NCI-H2029 treated with DMSO at 0.1 percent for 48 hours (cell line): ENCODE results near the gene SESTD1.

Experiments used
- DNase-seq: peaks from one replicate; lab custom pipeline; 2025; lab: John Stamatoyannopoulos, UW

SESTD1 gene

DNA sequence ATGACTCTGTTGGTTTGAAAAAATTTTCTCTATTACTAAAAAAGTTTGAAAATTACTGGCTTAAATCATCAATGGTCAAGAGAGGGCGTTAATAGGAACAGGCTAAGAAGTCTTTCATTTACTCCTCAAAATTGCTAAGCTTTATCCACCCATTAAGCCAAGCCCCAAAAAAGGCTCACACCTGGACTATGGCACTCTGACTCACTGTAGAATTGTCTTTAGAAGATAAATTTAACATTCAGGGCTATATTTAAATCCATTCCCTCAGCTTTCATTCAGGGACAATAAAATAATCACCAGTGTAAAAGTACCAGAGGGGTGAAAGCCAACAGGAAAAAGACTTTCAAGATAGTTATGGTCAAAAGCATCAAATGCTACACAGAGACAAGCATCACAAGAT lies 80.0 kb downstream of the SESTD1 start:
- DNase-seq: no peak

DNA sequence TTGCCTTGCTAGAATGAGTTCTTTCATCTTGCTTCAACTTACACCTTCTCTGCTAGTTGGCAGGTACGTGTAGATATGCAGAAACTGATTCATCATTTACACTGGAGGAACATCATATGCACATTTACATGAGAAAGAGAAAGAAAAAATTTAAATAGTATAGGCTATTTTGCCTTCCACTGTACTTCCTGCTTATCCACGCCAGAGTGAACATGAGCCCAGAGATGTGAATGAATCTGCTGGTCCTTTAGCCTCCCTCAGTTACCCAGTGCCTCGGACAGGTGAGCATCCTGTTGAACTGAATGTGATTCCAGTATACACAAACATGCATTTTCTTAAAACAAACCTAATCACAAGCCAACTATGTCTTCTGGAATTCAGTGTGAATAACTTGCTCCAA lies 83.6 kb downstream of the SESTD1 start:
- no peak for DNase-seq

DNA sequence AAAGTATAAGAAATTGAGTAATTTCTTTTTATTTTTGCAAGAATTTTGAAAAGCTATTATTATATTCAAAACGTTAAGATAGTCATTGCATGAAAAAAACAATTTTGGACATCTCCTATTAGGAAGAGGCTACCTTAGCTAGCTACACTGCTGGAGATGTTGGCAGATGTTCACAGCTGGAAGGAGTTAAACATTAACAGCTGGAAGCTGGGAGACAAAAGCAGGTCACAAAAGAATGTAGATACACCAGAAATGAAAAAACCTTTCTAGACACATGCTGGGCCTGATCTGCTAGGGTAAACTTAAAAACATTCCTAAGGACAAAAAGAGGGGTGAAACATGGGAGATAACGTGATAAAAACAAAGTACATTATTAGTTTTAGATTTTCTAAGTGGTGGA lies 84.4 kb downstream of the SESTD1 start:
- DNase-seq: no peak

DNA sequence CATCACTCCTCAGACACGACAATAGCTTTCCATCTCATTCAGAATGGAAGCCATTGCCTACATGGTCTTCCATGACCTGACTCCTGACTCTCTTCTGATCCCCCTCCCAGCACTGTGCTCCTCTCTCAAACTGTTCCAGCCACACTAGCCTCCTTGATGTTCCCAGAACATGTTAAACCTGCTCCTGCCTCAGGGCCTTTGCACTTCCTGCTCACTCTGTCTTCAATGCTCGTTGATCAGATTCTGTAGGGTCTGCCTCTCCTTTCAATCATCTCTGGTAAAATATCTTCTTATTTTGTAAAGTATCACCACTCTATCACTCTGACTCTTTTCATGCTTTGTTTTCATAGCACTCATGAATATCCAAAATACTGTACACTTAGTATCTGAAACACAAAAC lies 84.9 kb downstream of the SESTD1 start:
- no peak for DNase-seq

DNA sequence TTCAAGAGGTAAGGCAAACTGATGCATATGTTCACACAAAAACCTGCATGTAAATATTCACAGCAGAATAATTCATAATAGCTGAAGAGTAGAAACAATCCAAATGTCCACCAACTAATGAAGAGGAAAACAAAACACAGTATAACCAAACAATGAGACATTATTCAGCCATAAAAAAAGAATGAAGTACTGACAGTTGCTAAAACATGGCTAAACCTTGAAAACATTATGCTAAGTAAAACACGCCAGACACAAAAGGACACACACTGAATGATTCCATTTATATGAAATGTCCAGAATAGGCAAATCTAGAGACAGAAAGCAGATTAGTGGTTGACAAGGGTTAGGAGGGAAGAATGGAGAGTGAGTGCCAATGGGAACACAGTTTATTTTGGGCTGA lies 86.9 kb downstream of the SESTD1 start:
- no peak for DNase-seq

DNA sequence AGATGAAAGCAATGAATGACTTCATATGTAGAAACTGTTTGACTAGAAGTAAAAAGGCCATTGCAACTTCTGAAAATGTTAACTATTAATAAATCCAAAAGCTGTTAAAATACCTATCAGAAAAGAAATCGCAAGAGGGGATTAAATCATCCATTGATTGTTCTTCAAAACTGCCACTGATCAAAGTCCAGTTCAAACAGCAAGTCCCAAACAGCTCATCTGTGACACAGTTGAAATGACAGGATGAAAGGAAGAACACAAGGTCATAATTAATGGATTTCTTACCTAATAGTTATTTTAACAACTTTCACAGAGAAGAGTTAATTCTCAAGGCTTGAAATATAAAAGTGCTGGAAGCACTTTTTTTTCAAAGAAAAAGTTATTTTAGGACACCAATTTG lies 90.4 kb downstream of the SESTD1 start:
- DNase-seq: no peak

DNA sequence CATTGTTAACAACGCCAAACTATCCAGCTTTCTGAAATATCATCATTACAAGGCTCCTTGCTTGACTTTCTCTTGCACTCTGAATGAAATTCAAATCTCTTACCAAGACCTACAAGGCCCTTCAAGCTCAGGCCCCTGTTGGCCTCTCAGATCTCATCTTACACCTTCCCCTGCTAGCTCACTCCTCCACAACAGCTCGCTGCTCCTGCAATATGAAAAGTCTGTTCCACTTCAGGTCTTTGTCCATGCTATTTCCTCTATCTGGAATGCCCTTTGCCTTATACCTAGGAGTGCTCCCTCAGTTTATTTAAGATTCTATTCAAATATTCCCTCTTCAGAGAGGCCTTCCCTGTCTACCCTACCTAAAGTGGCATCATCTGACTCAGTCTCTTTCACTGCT lies 91.7 kb downstream of the SESTD1 start:
- DNase-seq: no peak

DNA sequence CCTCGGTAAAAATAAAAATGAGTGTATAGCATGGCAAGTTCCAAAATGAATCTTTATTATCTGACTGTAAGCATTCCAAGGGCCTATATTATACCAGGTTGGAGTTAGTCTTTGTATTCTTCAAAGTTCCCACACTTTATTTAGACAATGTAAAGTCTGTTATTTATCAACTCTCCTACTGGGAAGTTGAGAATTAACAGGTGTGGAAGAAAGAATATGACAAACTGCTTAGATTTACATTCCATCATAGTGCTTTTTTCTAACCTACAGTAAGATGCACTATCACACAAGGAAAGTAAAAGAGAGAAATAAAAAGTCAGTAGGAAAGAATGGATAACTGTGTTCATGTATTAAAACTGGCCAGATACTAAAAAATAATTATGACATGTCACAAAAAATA lies 93.3 kb downstream of the SESTD1 start:
- no peak for DNase-seq

DNA sequence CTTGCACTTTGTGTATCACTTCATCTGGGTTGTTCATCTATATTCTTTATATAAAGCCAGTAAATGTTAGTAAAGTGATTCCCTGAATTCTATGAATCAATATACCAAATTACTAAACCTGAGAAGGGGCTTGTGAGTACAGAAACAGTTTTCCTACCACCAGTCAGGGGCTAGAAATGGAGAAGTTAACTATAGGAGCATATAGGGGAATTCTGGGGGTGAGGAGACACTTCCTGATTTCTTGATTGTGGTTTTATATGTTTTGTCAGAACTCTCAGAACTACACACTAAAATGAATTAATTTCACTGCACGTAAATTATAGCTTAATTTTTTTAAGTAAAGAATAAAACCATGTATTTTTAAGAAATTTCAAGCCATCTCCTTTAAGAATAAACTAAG lies 93.7 kb downstream of the SESTD1 start:
- DNase-seq: no peak

DNA sequence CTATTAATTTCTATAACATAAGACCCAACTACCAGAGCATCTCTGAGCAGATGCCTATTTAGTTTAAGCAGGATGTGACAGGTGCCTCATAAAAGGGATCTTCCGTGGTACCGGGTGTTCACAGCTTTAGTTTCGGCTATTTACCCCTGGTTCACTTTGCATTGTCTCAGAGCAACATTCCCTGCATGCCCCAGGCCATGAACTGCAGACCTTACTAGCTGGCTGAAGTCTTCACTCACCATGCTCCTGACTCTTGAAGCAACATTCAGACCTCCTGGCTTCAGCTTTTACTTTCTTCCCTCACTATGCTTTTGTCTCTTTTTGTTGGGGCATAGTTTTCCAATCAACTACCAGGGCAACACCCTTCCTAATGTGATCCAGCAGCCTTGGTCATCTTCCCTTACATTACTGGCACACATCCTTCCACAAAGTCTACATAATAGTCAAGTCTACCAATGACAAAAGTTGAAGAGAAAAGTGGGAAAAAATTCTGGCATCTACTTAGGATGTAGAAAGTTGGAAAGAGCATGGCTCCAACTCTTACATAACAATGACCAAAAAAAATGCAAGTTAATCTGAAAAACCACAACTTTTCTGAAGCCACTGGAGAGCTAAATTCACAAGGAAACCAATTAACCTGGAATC lies 99.2 kb downstream of the SESTD1 start:
- no peak for DNase-seq

DNA sequence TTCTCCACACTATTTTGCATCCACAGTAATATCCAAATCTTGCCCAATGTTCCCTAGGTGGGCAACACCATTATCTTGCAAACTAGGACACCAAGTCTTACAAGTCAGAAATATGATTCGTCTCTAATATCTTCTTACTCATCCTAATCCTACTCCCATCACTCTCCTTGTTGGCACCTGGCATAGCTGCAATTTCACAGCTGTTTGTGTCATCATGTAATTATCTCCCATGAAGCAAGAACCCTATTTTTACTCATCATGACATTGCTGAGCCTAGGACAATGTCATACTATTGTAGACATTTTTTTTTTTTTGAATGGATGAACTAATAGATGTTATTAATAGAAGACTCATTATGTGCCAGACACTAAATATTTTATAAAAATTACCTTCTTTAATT lies 123.4 kb downstream of the SESTD1 start:
- no peak for DNase-seq

DNA sequence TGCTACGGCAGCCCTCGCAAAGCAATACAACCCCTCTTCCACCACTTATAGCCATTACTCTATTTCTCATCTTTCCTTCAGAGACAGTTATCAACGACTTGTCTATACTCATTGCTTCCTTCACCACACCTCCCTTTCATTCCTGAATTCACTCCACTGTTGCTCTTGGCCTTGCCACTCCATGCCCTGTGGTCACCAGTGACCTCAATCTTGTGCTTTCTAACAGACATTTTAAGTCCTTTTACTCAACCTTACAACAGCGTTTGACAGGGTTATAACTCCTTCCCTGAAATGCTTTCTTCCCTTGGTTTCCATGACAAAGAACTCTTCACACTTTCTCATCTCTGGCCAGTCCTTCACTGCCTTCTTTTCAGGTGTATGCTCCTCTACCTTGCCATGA lies 124.1 kb downstream of the SESTD1 start:
- no peak for DNase-seq

DNA sequence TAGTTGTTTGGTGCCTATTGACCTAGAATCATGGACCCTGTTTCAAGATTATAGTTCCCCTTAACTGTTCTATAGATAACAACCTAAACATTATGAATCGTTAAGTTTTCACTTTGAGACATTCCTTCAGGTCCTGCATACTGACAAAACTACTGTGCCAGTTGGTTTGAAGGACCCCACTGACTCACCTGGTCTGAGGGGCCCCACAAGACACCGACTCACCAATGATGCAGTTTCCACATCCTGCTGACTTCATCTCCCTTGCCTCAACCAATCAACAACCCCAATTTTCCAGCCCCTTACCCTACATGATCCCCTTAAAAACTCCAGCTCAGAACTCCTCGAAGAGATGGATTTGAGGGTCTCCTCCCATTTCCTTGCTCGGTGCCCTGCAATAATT lies 125.1 kb downstream of the SESTD1 start:
- no peak for DNase-seq

DNA sequence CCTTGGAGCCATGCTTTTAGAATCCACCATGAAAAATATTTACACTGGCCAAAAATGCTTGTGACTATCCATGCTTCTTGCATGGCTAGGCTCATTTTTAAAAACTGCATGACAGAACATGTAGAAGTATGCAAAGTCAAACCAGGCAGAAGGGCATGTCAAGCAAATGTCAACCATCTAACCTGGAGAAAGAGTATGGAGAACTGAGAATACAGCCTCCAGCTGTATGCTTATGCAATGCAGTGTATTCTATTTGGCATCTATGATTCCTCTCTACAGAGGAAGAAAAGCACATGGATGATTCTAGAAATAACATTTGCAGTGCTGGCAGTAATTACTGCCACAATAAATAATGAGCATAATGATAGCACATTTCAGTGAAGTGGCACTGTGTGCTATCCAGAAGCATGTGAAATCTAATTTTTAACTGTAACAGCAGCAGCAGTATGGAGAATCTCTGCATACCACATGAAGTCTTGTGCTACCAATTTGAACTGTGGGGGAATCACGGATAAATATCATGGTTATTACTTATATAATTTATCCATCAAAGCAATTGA lies 127.4 kb downstream of the SESTD1 start:
- no peak for DNase-seq

DNA sequence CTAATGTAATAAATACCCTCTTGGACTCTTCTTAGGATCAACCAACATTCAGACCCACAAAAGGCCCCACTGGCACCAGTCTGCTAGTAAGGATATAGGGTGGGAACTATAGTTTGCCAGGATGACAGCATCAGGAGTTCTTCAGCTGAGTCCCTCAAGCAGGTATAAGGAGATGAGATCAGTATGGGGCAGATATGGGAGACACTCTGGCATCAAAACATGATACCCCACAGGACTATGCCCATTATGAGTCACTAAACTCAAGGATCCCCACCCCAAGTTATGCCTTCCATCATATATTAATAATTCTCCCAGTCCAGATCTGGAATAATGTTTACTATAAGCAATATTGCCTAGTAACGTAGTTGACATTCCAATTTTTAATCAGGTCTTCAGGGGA lies 131.6 kb downstream of the SESTD1 start:
- no peak for DNase-seq

DNA sequence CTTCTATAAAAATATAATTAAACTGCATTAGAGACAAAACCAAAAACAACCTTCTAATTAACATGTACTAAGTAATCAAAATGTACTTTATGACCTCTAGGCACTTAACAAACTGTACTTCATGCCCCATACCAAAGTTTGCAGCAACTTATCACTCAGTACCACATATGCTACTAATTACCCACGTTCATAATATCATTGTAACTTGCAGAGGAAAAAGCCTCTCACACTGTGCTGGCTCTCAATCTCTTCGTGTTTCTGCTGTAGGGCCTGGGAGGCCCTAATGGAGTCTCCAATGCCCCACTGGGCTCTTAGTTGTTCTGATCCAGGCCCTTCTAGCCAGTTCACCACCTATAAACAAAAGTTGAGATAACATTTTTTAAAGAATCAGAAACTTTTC lies 132.6 kb downstream of the SESTD1 start:
- DNase-seq: no peak

DNA sequence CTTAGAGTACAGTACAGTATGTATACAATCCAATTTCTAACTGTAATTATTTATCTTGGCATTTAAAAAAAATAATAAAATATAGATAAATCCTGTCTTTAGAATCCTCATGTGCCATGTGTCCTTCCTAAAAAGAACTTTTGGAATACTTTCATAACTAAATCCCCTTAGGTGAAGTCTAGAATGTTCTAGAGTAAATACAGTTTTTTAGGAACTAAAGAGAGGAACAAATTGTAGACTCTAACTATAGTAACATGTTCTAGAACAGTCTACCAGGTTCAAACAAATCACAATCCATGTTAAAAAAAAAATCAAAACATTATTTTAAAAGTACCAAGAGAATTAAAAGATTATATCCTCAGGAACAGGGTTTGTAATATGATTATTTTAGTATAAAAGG lies 134.1 kb downstream of the SESTD1 start:
- DNase-seq: no peak

DNA sequence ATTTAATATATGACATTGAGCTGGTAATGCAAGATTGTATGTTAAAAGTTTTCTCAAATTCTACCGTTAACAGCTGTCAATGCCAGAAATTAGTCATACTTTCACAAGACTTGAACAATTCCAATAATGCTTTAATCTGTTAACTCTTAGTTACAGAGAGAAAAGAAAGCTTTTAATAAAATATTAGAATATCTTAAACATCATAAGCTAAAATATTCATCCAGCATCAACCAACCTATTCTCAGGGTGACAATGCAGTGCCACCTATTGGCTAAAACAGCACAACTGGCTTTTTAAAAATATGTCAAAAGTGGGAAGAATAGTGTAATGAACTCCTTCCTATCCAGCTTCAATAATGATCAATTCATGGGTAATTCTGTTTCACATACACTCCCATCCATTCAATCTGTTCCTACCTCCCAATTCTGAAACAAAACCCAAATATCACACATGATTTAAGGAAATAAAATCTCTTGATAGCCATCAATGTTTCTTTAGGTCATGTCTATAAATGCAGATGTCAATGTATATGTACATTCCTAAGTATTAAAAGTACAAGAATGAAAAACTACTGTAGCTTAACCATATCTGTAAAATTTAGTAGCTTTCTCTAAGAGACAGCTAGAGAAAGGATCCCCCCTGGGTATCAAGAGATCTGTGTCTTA lies 134.9 kb downstream of the SESTD1 start:
- DNase-seq: no peak

DNA sequence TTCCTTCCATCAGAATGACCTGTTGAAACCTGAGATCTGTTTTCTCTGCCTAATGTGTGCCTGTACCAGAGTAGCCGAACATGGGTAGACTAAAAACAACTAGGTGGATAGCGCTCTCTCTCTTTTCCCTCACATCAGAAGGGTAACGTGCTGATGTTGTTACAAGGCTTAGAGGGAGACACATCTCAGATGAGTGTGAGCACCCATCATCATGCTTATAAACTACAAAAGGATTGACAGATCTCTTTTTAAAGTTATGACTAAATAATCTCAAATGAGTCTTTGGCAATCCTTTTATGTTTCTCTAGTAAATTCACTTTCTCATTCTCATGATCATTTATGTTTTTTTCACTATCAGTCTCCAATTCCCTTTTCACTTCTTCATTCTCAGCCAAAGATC lies 139.2 kb downstream of the SESTD1 start:
- DNase-seq: no peak

DNA sequence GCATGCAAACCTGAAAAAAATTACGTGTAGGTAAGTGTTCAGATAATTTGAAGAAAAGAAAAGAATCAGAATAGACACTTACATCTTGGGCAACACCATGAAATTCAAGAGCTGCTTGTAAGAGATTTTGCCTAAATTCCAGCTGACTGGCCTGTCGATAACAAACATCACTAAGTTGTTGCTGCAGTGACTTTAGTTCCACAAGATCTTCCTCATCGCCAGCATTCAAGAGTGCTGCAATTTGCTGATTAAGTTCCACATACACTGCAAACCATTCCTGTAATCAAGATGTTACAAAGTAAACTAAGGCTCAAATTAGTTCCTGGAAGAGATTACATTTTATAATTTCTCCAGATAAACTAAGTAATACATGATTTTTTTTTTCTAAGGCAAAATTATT lies 140.3 kb downstream of the SESTD1 start:
- no peak for DNase-seq

DNA sequence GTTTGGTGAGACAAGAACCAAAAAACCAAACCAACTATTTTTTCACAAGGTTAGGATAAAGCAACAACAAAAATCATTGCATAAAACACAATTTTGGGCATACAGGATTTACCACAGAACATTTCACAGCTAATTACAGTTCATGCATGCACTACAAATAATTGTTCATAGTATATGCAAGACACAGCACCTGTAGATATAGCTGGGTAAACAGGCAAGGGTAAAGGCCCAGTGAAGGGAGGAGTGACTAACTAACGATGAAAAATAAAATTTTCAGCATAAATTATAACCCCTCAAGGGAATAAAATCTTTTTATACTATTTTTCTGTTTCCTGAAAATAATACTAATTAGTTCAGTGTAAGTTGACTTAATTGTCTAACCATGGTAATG lies 141.4 kb downstream of the SESTD1 start:
- no peak for DNase-seq

DNA sequence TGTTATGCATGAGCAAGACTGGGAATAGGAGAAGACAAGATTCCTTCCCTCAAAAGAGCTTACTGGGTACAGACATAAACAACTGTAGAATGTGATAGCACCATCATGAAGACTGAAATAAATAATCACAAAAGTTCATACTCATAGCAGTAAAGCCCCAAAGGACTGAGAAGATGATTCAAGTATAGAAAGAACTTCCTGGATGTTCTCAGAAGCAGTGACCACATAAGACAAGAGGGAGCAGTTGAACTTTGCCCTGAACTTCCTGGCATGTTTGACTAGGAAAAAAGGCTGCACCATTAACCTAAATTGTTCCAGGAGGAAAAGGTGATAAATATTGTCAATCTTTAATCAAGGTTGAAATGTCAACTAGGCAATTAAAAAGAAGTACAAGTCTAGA lies 156.9 kb downstream of the SESTD1 start:
- no peak for DNase-seq

DNA sequence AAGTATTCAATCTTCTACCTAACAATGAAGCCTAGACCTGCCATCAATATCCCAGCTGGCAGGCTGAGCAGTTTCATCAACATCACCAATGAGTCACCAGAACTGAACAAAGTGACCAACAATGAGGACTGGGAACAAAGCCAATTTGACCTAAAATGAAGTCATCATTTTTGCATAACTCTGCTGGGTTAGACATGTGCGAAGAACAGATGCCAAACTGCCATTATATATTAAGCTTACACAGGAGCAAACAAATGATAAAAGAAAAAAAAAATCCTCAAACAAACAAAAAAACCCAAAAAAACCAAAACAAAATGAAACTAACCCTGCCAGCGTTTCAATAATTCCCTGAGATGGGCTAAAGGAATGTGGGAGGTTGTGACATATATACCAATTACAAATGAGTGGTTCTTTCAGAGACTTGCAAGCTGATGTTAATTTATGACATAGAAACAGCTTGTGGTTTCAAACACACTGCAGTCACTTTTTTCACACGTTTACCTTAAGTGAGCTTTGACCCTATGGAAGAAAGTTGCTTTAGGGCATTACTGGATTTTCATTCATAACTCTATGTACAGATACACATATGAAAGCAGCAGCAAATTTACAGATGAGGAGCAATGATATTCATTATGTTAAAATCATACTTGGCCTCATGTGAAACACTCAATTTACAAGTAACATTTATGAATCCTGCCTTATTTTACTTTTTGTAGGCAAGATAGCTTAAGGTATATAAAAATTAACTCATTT lies 157.8 kb downstream of the SESTD1 start:
- peak; percentile 72 for DNase-seq
